ENCODE results near the gene PKDREJ. TPM values are rescaled to one million over a fixed set of nuclear protein-coding genes. Genes with fewer than 3 reads are reported as not detected.

PKDREJ gene
- total and polyA plus RNA-seq, 4 donors, result 0.02 to 0.06 (median 0.03) TPM

GRCh38 chr22:46256358-46256958 lies 6.7 kb downstream of the PKDREJ start:
- ATAC-seq (ENCODE audit: insufficient read depth, low FRiP score), result no peak
- Histone ChIP-seq H3K27me3 (ENCODE audit: control insufficient read depth in 3 of 3, insufficient read depth in 3 of 3, low read length in 2 of 3) (peaks cover 0 to 13% (median 6%) of the 10 kb centered on the region in 3 donors), H3K9me3 (ENCODE audit: control insufficient read depth in 4 of 4, insufficient read depth in 3 of 4, low read length in 3 of 4) (peaks cover 0 to 19% (median 0%) of the 10 kb centered on the region in 4 donors), H3K36me3 (ENCODE audit: control insufficient read depth in 4 of 4, insufficient read depth in 4 of 4, low read length in 4 of 4) (no peaks in the 10 kb centered on the region), H3K4me1 (ENCODE audit: control insufficient read depth in 5 of 5, insufficient read depth in 5 of 5, low read length in 5 of 5) (no peaks in the 10 kb centered on the region), H3K4me3 (no peak overlapping the region), H3K27ac (ENCODE audit: low read depth in 1 of 2, low read length in 1 of 2) (no peak overlapping the region), H3K9ac (ENCODE audit: insufficient read depth in 1 of 2, low read length in 2 of 2) (no peak overlapping the region)
- TF ChIP-seq, protein P1, sequence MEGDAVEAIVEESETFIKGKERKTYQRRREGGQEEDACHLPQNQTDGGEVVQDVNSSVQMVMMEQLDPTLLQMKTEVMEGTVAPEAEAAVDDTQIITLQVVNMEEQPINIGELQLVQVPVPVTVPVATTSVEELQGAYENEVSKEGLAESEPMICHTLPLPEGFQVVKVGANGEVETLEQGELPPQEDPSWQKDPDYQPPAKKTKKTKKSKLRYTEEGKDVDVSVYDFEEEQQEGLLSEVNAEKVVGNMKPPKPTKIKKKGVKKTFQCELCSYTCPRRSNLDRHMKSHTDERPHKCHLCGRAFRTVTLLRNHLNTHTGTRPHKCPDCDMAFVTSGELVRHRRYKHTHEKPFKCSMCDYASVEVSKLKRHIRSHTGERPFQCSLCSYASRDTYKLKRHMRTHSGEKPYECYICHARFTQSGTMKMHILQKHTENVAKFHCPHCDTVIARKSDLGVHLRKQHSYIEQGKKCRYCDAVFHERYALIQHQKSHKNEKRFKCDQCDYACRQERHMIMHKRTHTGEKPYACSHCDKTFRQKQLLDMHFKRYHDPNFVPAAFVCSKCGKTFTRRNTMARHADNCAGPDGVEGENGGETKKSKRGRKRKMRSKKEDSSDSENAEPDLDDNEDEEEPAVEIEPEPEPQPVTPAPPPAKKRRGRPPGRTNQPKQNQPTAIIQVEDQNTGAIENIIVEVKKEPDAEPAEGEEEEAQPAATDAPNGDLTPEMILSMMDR (IDR thresholded peaks at IDR 0.05; ENCODE audit: control extremely low read depth, extremely low read depth), result no peak
- DNase-seq, result no peak
- WGBS, 2 donors, result 76 to 91% methylated on average over 8 of the region's 8 CpGs

DNA sequence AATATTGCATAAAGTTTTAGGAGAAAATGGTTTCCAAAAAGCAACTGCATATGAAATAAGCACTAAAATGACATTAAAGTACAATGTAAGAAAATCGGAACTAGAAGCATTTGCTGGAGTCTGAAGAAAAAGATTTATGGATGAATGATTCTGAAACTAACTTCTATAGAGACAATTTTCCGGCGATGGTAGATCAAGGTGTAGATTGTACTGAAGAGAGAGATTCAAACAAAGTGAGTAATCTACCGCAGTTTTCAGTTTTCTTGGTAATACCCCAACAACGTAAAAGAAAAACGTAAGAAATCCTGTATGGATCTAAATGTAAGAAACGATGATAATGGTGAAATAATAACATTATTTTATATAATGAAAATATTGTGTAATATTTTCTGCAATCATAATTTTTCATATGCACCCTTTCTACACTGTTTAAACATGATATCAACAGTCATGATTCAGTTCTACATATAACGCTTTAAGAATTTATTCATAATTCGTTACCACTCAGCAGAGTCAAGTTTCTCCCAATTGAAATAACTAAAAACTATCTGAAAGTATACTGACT lies 11.2 kb downstream of the PKDREJ start:
- TF ChIP-seq, protein P1 (IDR thresholded peaks at IDR 0.05; ENCODE audit: control extremely low read depth, extremely low read depth), result no peak
- H3K4me1 ChIP-seq (ENCODE audit: control insufficient read depth in 5 of 5, insufficient read depth in 5 of 5, low read length in 5 of 5), result peaks cover 0 to 14% (median 0%) of the 10 kb centered on the region in 5 donors
- H3K4me3 ChIP-seq, result no peak overlapping the region
- no peaks in the 10 kb centered on the region for H3K27me3 ChIP-seq (ENCODE audit: control insufficient read depth in 3 of 3, insufficient read depth in 3 of 3, low read length in 2 of 3)
- H3K9ac ChIP-seq (ENCODE audit: insufficient read depth in 1 of 2, low read length in 2 of 2), result no peak overlapping the region
- ATAC-seq (ENCODE audit: insufficient read depth, low FRiP score) (no peak), DNase-seq (no peak)
- no peak overlapping the region for H3K27ac ChIP-seq (ENCODE audit: low read depth in 1 of 2, low read length in 1 of 2)
- 91 to 92% methylated on average over 9 of the region's 9 CpGs for WGBS, 2 donors
- H3K36me3 ChIP-seq (ENCODE audit: control insufficient read depth in 4 of 4, insufficient read depth in 4 of 4, low read length in 4 of 4), result no peaks in the 10 kb centered on the region
- H3K9me3 ChIP-seq (ENCODE audit: control insufficient read depth in 4 of 4, insufficient read depth in 3 of 4, low read length in 3 of 4), result no peaks in the 10 kb centered on the region

GRCh38 chr22:46251266-46251665 lies 11.9 kb downstream of the PKDREJ start:
- DNase-seq (no peak), ATAC-seq (ENCODE audit: insufficient read depth, low FRiP score) (no peak)
- 77 to 87% methylated on average over 7 of the region's 7 CpGs for WGBS, 2 donors
- Histone ChIP-seq H3K27ac (ENCODE audit: low read depth in 1 of 2, low read length in 1 of 2) (peak overlapping the region in 1 of 2 donors; percentile 97), H3K4me3 (no peak overlapping the region), H3K9ac (ENCODE audit: insufficient read depth in 1 of 2, low read length in 2 of 2) (no peak overlapping the region), H3K9me3 (ENCODE audit: control insufficient read depth in 4 of 4, insufficient read depth in 3 of 4, low read length in 3 of 4) (no peaks in the 10 kb centered on the region), H3K4me1 (ENCODE audit: control insufficient read depth in 5 of 5, insufficient read depth in 5 of 5, low read length in 5 of 5) (peaks cover 0 to 14% (median 2%) of the 10 kb centered on the region in 5 donors), H3K27me3 (ENCODE audit: control insufficient read depth in 3 of 3, insufficient read depth in 3 of 3, low read length in 2 of 3) (no peaks in the 10 kb centered on the region), H3K36me3 (ENCODE audit: control insufficient read depth in 4 of 4, insufficient read depth in 4 of 4, low read length in 4 of 4) (peaks cover 0 to 4% (median 0%) of the 10 kb centered on the region in 4 donors)
- TF ChIP-seq, protein P1 (IDR thresholded peaks at IDR 0.05; ENCODE audit: control extremely low read depth, extremely low read depth), result no peak

Data from lung (tissue), 12 donors.